ENCODE measurements around the gene SV2C. TPM values are rescaled to one million over a fixed set of nuclear protein-coding genes. Genes with fewer than 3 reads are reported as not detected.
"Not testable (repeated sequence)": the region's sequence is repeated elsewhere in the genome, so short reads cannot be mapped to it uniquely, and the experiment has no call there.

The SV2C gene
- total RNA-seq, 1 experiment from 2014 or later = not detected

DNA sequence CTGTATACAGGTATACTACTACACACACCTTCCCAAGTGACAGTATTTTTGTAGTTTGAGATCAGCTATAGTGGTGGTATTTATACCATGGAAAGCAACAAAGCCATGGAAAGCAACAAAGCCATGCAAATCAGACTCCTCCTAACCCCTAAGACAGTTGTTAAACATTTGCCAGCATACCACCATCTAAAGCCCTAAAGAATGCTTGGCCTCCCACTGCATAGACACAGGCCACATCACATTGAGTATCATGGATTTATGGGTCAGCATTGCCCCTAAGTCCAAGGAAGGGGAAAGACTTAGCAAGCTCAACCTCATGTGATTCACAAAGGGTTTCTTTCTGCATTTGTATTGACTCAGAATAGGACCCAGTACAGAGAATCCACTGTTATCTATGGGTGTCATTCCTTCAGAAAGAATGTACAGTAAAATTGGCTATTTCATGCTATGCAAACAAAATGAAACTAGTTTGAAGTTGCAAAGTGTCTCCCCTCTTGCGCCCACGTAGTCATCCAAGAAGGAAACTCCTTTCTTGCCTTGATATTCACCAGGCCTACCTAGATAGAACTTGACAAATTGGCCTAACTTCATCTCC lies 249.5 kb downstream of the SV2C start:
- Mint-ChIP-seq H3K27ac (ENCODE audit: low read depth, unreplicated experiment) (no peak overlapping the region), H3K4me1 (ENCODE audit: insufficient read depth, unreplicated experiment) (no peaks in the 10 kb centered on the region), H3K4me3 (ENCODE audit: unreplicated experiment) (no peak overlapping the region), H3K27me3 (ENCODE audit: insufficient read depth, unreplicated experiment) (no peaks in the 10 kb centered on the region), H3K9me3 (ENCODE audit: unreplicated experiment) (no peaks in the 10 kb centered on the region), H3K36me3 (ENCODE audit: insufficient read depth, unreplicated experiment) (no peaks in the 10 kb centered on the region)
- ChIA-PET CTCF (interaction anchor here (0.7 to 2.0 kb wide), 3 partner anchors 212 to 250 kb away, joined by 3 to 13 read pairs (median 7); no protein-coding TSS in a partner anchor), POLR2A (no interaction called here)
- TF ChIP-seq, protein P1, sequence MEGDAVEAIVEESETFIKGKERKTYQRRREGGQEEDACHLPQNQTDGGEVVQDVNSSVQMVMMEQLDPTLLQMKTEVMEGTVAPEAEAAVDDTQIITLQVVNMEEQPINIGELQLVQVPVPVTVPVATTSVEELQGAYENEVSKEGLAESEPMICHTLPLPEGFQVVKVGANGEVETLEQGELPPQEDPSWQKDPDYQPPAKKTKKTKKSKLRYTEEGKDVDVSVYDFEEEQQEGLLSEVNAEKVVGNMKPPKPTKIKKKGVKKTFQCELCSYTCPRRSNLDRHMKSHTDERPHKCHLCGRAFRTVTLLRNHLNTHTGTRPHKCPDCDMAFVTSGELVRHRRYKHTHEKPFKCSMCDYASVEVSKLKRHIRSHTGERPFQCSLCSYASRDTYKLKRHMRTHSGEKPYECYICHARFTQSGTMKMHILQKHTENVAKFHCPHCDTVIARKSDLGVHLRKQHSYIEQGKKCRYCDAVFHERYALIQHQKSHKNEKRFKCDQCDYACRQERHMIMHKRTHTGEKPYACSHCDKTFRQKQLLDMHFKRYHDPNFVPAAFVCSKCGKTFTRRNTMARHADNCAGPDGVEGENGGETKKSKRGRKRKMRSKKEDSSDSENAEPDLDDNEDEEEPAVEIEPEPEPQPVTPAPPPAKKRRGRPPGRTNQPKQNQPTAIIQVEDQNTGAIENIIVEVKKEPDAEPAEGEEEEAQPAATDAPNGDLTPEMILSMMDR (IDR thresholded peaks at IDR 0.05; ENCODE audit: unreplicated experiment) = no peak
- intact Hi-C loops (cut with micrococcal nuclease) = no loop called here
- no peak for DNase-seq (ENCODE audit: unreplicated experiment)
- no TSS peak for BruUV-seq (replicated peaks)

GRCh38 chr5:76333571-76333970 lies 250.4 kb downstream of the SV2C start:
- POLR2A ChIA-PET = no interaction called here
- Mint-ChIP-seq H3K36me3 (ENCODE audit: insufficient read depth, unreplicated experiment) (no peaks in the 10 kb centered on the region), H3K9me3 (ENCODE audit: unreplicated experiment) (no peaks in the 10 kb centered on the region), H3K27me3 (ENCODE audit: insufficient read depth, unreplicated experiment) (no peaks in the 10 kb centered on the region), H3K4me1 (ENCODE audit: insufficient read depth, unreplicated experiment) (no peaks in the 10 kb centered on the region), H3K27ac (ENCODE audit: low read depth, unreplicated experiment) (no peak overlapping the region), H3K4me3 (ENCODE audit: unreplicated experiment) (no peak overlapping the region)
- DNase-seq (ENCODE audit: unreplicated experiment) = no peak
- intact Hi-C loops (cut with micrococcal nuclease) = no loop called here
- TF ChIP-seq, protein P1 (IDR thresholded peaks at IDR 0.05; ENCODE audit: unreplicated experiment) = no peak
- no TSS peak for BruUV-seq (replicated peaks)
- CTCF ChIA-PET = interaction anchor here (0.6 kb wide), 1 partner anchor 775 kb away, joined by 3 read pairs; no protein-coding TSS in a partner anchor

DNA sequence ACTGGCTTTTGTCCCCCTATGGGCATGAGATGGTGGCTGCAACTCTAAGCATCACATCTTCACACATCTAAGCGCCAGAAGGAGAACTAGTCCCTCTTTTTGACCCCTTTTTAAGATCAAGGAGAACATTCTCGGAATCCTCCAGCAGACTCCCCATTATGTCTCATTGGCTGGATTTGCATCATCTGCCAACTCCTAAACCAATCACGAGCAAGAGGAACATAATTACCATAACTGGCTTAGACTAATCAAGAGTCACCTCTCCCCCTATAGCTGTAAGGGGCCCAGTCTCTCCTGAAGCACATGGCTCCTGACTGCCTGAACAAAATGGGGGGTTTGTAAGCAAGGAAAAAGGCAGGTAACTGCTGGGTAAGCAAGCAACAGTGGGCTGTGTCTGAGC lies 251.4 kb downstream of the SV2C start:
- no peak overlapping the region for H3K4me3 Mint-ChIP-seq (ENCODE audit: unreplicated experiment)
- H3K9me3 Mint-ChIP-seq (ENCODE audit: unreplicated experiment) = no peaks in the 10 kb centered on the region
- intact Hi-C loops (cut with micrococcal nuclease) = no loop called here
- CTCF ChIA-PET = interaction anchor here (0.6 to 1.5 kb wide), 3 partner anchors 10 to 253 kb away, joined by 3 to 4 read pairs (median 4); no protein-coding TSS in a partner anchor
- H3K27ac Mint-ChIP-seq (ENCODE audit: low read depth, unreplicated experiment) = no peak overlapping the region
- no peak for DNase-seq (ENCODE audit: unreplicated experiment)
- POLR2A ChIA-PET = no interaction called here
- H3K27me3 Mint-ChIP-seq (ENCODE audit: insufficient read depth, unreplicated experiment) = no peaks in the 10 kb centered on the region
- TF ChIP-seq, protein P1 (IDR thresholded peaks at IDR 0.05; ENCODE audit: unreplicated experiment) = no peak
- no peaks in the 10 kb centered on the region for H3K4me1 Mint-ChIP-seq (ENCODE audit: insufficient read depth, unreplicated experiment)
- no peaks in the 10 kb centered on the region for H3K36me3 Mint-ChIP-seq (ENCODE audit: insufficient read depth, unreplicated experiment)
- BruUV-seq (replicated peaks) = no TSS peak

GRCh38 chr5:76335451-76335850 lies 252.3 kb downstream of the SV2C start:
- H3K9me3 Mint-ChIP-seq (ENCODE audit: unreplicated experiment); H3K27ac Mint-ChIP-seq (ENCODE audit: low read depth, unreplicated experiment); POLR2A ChIA-PET; H3K4me1 Mint-ChIP-seq (ENCODE audit: insufficient read depth, unreplicated experiment); BruUV-seq (replicated peaks); intact Hi-C loops (cut with micrococcal nuclease); H3K36me3 Mint-ChIP-seq (ENCODE audit: insufficient read depth, unreplicated experiment); H3K27me3 Mint-ChIP-seq (ENCODE audit: insufficient read depth, unreplicated experiment); DNase-seq (ENCODE audit: unreplicated experiment); H3K4me3 Mint-ChIP-seq (ENCODE audit: unreplicated experiment): not testable (repeated sequence)
- CTCF ChIA-PET = interaction anchor here (1.4 to 1.5 kb wide), 2 partner anchors 9 to 248 kb away, joined by 3 to 4 read pairs; no protein-coding TSS in a partner anchor

- H3K27ac Mint-ChIP-seq (ENCODE audit: low read depth, unreplicated experiment); intact Hi-C loops (cut with micrococcal nuclease); POLR2A ChIA-PET; H3K4me1 Mint-ChIP-seq (ENCODE audit: insufficient read depth, unreplicated experiment); H3K36me3 Mint-ChIP-seq (ENCODE audit: insufficient read depth, unreplicated experiment); DNase-seq (ENCODE audit: unreplicated experiment); H3K4me3 Mint-ChIP-seq (ENCODE audit: unreplicated experiment); H3K9me3 Mint-ChIP-seq (ENCODE audit: unreplicated experiment); H3K27me3 Mint-ChIP-seq (ENCODE audit: insufficient read depth, unreplicated experiment); BruUV-seq (replicated peaks): not testable (repeated sequence)
- CTCF ChIA-PET = interaction anchor here (0.8 kb wide), 1 partner anchor 61 kb away, joined by 3 read pairs; no protein-coding TSS in a partner anchor
Observed at GRCh38 chr5:76336253-76336809, 253.1 kb downstream of the SV2C start.
